Activated T-helper 1 cell treated with anti-CD3 and anti-CD28 coated beads, Interleukin-12 subunit alpha, Interleukin-12 subunit beta, Interleukin-2, Interleukin-4 antibody, amounts not matched to agents 30 ng/mL and 10 ng/mL and 1 ng/mL, durations not matched to agents 14 hours and 24 hours and 36 hours (primary cell): ENCODE measurements around the gene HNMT. TPM values are rescaled to one million over a fixed set of nuclear protein-coding genes. Genes with fewer than 3 reads are reported as not detected.

Experiments
- DNase-seq: peaks from one replicate; pipeline ENCODE4 v3.0.0; 2021; ENCODE audit warnings: low spot score
- H3K27ac Mint-ChIP-seq: one replicate; pipeline ENCODE4 v1.8.0; 2021; ENCODE audit warnings: mild to moderate bottlenecking, mixed read lengths
- H3K27me3 Mint-ChIP-seq: one replicate; pipeline ENCODE4 v1.8.0; 2022; ENCODE audit warnings: mild to moderate bottlenecking, moderate library complexity, mixed read lengths; ENCODE audit not compliant: insufficient read depth
- H3K36me3 Mint-ChIP-seq: one replicate; pipeline ENCODE4 v1.8.0; 2021; ENCODE audit warnings: low read depth, mixed read lengths
- H3K4me1 Mint-ChIP-seq: one replicate; pipeline ENCODE4 v1.8.0; 2021; ENCODE audit warnings: low read depth, mixed read lengths
- H3K4me3 Mint-ChIP-seq: one replicate; pipeline ENCODE4 v1.8.0; 2021; ENCODE audit warnings: mild to moderate bottlenecking, moderate library complexity, mixed read lengths
- H3K9me3 Mint-ChIP-seq: one replicate; pipeline ENCODE4 v1.8.0; 2021; ENCODE audit warnings: mixed read lengths
- intact Hi-C: fragments of 100-400 bp; cut with micrococcal nuclease; formaldehyde crosslinking; loops from one replicate; pipeline ENCODE4 v1.15.1; 2024
- total RNA-seq: library from RNA; stranded (reverse); gene quantifications from 2 replicates; pipeline ENCODE4 v1.2.3, GENCODE V29; 2022

HNMT gene
- total RNA-seq, 1 donor from 2014 or later: not detected

GRCh38 chr2:138012968-138013367 lies 48.7 kb downstream of the HNMT start:
- H3K9me3 Mint-ChIP-seq: no peaks in the 10 kb centered on the region
- H3K4me1 Mint-ChIP-seq: no peaks in the 10 kb centered on the region
- H3K27me3 Mint-ChIP-seq: no peaks in the 10 kb centered on the region

GRCh38 chr2:138013639-138014038 lies 49.4 kb downstream of the HNMT start:
- DNase-seq: no peak
- Mint-ChIP-seq H3K27ac (no peak overlapping the region), H3K36me3 (no peaks in the 10 kb centered on the region), H3K4me3 (no peak overlapping the region), H3K4me1 (no peaks in the 10 kb centered on the region), H3K9me3 (no peaks in the 10 kb centered on the region), H3K27me3 (no peaks in the 10 kb centered on the region)
- intact Hi-C loops: no loop called here

More at GRCh38 chr2:138012968-138013367, 48.7 kb downstream of the HNMT start:
- no peak overlapping the region for H3K4me3 Mint-ChIP-seq
- no peak overlapping the region for H3K27ac Mint-ChIP-seq
- intact Hi-C loops: no loop called here
- no peaks in the 10 kb centered on the region for H3K36me3 Mint-ChIP-seq
- DNase-seq: no peak

GRCh38 chr2:138015494-138015893 lies 51.2 kb downstream of the HNMT start:
- H3K27me3 Mint-ChIP-seq: no peaks in the 10 kb centered on the region
- no peak overlapping the region for H3K4me3 Mint-ChIP-seq
- no peaks in the 10 kb centered on the region for H3K36me3 Mint-ChIP-seq
- intact Hi-C loops: no loop called here
- no peak overlapping the region for H3K27ac Mint-ChIP-seq
- H3K9me3 Mint-ChIP-seq: no peaks in the 10 kb centered on the region
- DNase-seq: no peak
- no peaks in the 10 kb centered on the region for H3K4me1 Mint-ChIP-seq

GRCh38 chr2:138016351-138017087 lies 52.2 kb downstream of the HNMT start:
- Mint-ChIP-seq H3K27me3 (no peaks in the 10 kb centered on the region), H3K36me3 (no peaks in the 10 kb centered on the region), H3K4me3 (no peak overlapping the region), H3K4me1 (no peaks in the 10 kb centered on the region), H3K27ac (no peak overlapping the region), H3K9me3 (no peaks in the 10 kb centered on the region)
- intact Hi-C loops: no loop called here
- no peak for DNase-seq

GRCh38 chr2:138017824-138018223 lies 53.6 kb downstream of the HNMT start:
- Mint-ChIP-seq H3K36me3 (no peaks in the 10 kb centered on the region), H3K27me3 (no peaks in the 10 kb centered on the region), H3K4me3 (no peak overlapping the region)

GRCh38 chr2:138018866-138019688 lies 54.8 kb downstream of the HNMT start:
- intact Hi-C loops: no loop called here
- no peaks in the 10 kb centered on the region for H3K36me3 Mint-ChIP-seq
- DNase-seq: no peak
- no peaks in the 10 kb centered on the region for H3K27me3 Mint-ChIP-seq
- H3K4me1 Mint-ChIP-seq: no peaks in the 10 kb centered on the region
- H3K9me3 Mint-ChIP-seq: no peaks in the 10 kb centered on the region
- H3K27ac Mint-ChIP-seq: no peak overlapping the region
- H3K4me3 Mint-ChIP-seq: no peak overlapping the region

More at GRCh38 chr2:138017824-138018223, 53.6 kb downstream of the HNMT start:
- no peak for DNase-seq
- H3K4me1 Mint-ChIP-seq: no peaks in the 10 kb centered on the region
- intact Hi-C loops: no loop called here
- no peaks in the 10 kb centered on the region for H3K9me3 Mint-ChIP-seq
- no peak overlapping the region for H3K27ac Mint-ChIP-seq

- Mint-ChIP-seq H3K4me1 (no peaks in the 10 kb centered on the region), H3K4me3 (no peak overlapping the region), H3K9me3 (no peaks in the 10 kb centered on the region), H3K27me3 (no peaks in the 10 kb centered on the region), H3K36me3 (no peaks in the 10 kb centered on the region), H3K27ac (no peak overlapping the region)
- DNase-seq: no peak
- intact Hi-C loops: no loop called here
These were observed 56.2 kb downstream of the HNMT start for GRCh38 chr2:138020432-138020831.

- no peak for DNase-seq
- no peaks in the 10 kb centered on the region for H3K4me1 Mint-ChIP-seq
- no peaks in the 10 kb centered on the region for H3K9me3 Mint-ChIP-seq
- no peak overlapping the region for H3K27ac Mint-ChIP-seq
- intact Hi-C loops: no loop called here
- no peaks in the 10 kb centered on the region for H3K27me3 Mint-ChIP-seq
- no peak overlapping the region for H3K4me3 Mint-ChIP-seq
- no peaks in the 10 kb centered on the region for H3K36me3 Mint-ChIP-seq
These were observed 56.9 kb downstream of the HNMT start for GRCh38 chr2:138021154-138021553.

- Mint-ChIP-seq H3K27ac (no peak overlapping the region), H3K4me1 (no peaks in the 10 kb centered on the region), H3K36me3 (no peaks in the 10 kb centered on the region), H3K9me3 (no peaks in the 10 kb centered on the region), H3K27me3 (no peaks in the 10 kb centered on the region), H3K4me3 (no peak overlapping the region)
- DNase-seq: no peak
- intact Hi-C loops: no loop called here
These were observed 59.0 kb downstream of the HNMT start for GRCh38 chr2:138023298-138023697.

- Mint-ChIP-seq H3K27me3 (no peaks in the 10 kb centered on the region), H3K4me1 (no peaks in the 10 kb centered on the region), H3K27ac (no peak overlapping the region), H3K36me3 (no peaks in the 10 kb centered on the region), H3K9me3 (no peaks in the 10 kb centered on the region), H3K4me3 (no peak overlapping the region)
- intact Hi-C loops: no loop called here
- no peak for DNase-seq
These were observed 59.7 kb downstream of the HNMT start for GRCh38 chr2:138023976-138024375.

- no peaks in the 10 kb centered on the region for H3K4me1 Mint-ChIP-seq
- H3K27me3 Mint-ChIP-seq: no peaks in the 10 kb centered on the region
- H3K9me3 Mint-ChIP-seq: no peaks in the 10 kb centered on the region
- H3K4me3 Mint-ChIP-seq: no peak overlapping the region
- no peaks in the 10 kb centered on the region for H3K36me3 Mint-ChIP-seq
- H3K27ac Mint-ChIP-seq: no peak overlapping the region
- DNase-seq: no peak
- intact Hi-C loops: no loop called here
These were observed 62.1 kb downstream of the HNMT start for GRCh38 chr2:138026111-138027020.

GRCh38 chr2:138028538-138028937 lies 64.3 kb downstream of the HNMT start:
- intact Hi-C loops: no loop called here
- H3K36me3 Mint-ChIP-seq: no peaks in the 10 kb centered on the region

More at GRCh38 chr2:138028538-138028937, 64.3 kb downstream of the HNMT start:
- Mint-ChIP-seq H3K27me3 (no peaks in the 10 kb centered on the region), H3K9me3 (no peaks in the 10 kb centered on the region), H3K4me3 (no peak overlapping the region), H3K27ac (no peak overlapping the region), H3K4me1 (no peaks in the 10 kb centered on the region)
- DNase-seq: no peak
